Measurements from ENCODE around the gene HSD17B7.
A peak's percentile ranks its signal among the peaks of the same experiment; 100 is the strongest.
"Not testable (repeated sequence)": the region's sequence is repeated elsewhere in the genome, so short reads cannot be mapped to it uniquely, and the experiment has no call there.

HSD17B7 gene

GRCh38 chr1:162807503-162807902 lies 17.0 kb downstream of the HSD17B7 start:
- not testable (repeated sequence) for DNase-seq (ENCODE audit: low read depth)

DNA sequence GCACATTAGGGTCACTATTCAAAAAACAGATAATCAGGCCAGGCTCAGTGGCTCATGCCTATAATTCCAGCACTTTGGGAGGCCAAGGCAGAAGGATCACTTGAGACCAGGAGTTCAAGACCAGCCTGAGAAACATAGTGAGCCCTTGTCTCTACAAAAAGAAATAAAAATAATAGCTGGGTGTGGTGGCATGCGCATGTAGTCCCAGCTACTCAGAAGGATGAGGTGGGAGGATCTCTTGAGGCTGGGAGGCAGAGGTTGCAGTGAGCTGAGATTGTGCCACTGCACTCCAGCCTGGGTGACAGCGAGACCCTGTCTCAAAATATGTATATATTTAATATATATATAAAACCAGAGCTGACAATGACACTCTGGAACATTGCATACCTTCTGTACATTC lies 21.9 kb downstream of the HSD17B7 start:
- not testable (repeated sequence) for DNase-seq (ENCODE audit: low read depth)

DNA sequence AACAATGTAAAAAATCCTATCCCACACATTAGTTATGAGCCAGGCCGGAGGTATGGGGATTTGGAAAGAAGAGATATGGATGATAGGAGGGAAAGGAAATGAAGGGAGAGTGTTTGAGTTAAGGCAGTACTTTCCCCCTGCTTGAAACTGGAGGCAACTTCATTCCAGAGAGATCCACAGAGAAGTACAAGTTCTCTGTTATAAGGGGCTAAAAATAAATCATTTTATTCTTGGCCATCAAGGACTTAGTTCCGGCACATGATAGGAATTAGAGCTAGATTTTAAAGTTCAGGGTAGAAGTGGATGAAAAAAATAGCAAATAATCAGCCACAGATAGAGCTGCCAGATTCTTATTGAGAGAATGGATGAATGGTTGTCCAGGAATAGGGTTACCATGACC lies 27.6 kb downstream of the HSD17B7 start:
- not testable (repeated sequence) for DNase-seq (ENCODE audit: low read depth)

GRCh38 chr1:162818666-162819065 lies 28.2 kb downstream of the HSD17B7 start:
- DNase-seq (ENCODE audit: low read depth): not testable (repeated sequence)

GRCh38 chr1:162822391-162823200 lies 32.1 kb downstream of the HSD17B7 start:
- no peak for DNase-seq (ENCODE audit: low read depth)

DNA sequence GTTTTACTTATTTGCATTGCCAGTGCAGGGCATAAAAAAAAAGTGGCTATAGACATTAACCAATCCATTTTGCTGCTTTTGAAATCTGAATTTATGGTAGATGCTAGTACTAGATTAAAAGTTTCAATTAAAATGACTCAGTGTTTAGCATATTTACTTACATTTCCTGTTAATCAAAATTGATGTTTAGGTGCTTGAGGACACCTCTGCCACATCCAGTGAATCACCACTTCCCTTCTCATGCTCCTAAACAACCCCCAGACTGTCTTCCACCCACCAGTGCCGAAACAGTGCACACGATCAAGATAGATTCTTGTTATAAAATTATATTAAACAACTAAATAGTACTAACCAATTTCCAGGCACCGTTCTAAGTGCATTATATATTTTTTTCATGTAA lies 32.7 kb downstream of the HSD17B7 start:
- DNase-seq (ENCODE audit: low read depth): no peak

DNA sequence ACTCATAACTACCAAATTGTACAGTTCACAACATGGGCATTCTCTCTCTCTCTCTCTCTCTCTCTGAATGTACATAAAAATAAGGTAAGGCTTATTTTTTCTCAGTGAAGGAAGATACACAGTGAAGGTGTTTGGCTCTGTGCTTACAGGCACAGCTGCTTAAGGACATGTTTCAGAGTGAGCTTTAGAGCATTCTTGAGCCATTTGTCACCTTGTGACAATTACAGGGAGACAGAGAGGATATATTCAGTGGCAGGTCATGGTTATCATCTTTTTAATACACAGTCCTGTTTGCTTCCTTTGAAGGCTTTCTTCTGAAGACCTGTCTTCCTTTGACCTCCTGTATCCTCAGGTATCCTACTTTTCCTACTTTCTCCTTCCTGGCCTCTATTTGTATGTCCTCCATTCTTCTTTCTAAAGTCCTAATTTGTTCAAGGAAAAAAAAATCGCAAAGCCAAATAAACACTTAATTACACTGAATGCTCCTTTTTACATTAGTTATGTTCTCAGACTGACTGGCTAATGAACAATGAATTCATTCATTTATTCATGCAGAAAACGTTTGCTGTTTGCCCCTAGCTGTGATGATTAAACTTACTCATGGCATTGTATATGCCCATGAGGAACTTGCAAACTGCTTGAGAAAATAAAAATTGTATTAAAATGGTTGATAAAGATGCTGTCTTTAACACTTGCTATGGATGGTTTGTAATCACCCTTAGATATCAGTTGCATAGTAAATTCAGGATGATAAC lies 33.4 kb downstream of the HSD17B7 start:
- no peak for DNase-seq (ENCODE audit: low read depth)

- no peak for DNase-seq (ENCODE audit: low read depth)
These were observed 38.8 kb downstream of the HSD17B7 start for GRCh38 chr1:162829268-162829667.

GRCh38 chr1:162832470-162832869 lies 42.0 kb downstream of the HSD17B7 start:
- no peak for DNase-seq (ENCODE audit: low read depth)

- no peak for DNase-seq (ENCODE audit: low read depth)
These were observed 44.8 kb downstream of the HSD17B7 start for GRCh38 chr1:162835157-162835899.

- no peak for DNase-seq (ENCODE audit: low read depth)
These were observed 48.4 kb downstream of the HSD17B7 start for GRCh38 chr1:162838863-162839262.

GRCh38 chr1:162840250-162840839 lies 49.8 kb downstream of the HSD17B7 start:
- DNase-seq (ENCODE audit: low read depth): no peak

DNA sequence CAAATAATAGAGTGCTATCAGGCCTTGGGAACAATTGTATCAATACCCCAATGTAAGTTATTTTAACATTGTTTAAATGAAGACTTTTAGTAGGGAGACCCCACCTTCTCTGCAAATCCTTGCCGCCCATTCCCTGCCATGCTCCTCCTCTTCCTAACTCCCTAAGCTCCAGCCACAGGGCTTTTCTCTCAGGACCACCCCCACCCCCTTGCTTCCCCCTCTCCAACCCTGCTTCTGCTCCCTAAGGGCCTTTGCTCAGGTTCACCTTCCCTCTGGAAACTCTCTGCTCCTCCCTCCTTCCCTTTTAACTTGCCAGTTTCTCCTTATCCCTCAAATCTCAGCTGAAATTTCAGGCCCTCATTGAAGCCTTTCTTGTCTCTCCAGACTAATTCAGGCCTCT lies 53.7 kb downstream of the HSD17B7 start:
- no peak for DNase-seq (ENCODE audit: low read depth)

DNA sequence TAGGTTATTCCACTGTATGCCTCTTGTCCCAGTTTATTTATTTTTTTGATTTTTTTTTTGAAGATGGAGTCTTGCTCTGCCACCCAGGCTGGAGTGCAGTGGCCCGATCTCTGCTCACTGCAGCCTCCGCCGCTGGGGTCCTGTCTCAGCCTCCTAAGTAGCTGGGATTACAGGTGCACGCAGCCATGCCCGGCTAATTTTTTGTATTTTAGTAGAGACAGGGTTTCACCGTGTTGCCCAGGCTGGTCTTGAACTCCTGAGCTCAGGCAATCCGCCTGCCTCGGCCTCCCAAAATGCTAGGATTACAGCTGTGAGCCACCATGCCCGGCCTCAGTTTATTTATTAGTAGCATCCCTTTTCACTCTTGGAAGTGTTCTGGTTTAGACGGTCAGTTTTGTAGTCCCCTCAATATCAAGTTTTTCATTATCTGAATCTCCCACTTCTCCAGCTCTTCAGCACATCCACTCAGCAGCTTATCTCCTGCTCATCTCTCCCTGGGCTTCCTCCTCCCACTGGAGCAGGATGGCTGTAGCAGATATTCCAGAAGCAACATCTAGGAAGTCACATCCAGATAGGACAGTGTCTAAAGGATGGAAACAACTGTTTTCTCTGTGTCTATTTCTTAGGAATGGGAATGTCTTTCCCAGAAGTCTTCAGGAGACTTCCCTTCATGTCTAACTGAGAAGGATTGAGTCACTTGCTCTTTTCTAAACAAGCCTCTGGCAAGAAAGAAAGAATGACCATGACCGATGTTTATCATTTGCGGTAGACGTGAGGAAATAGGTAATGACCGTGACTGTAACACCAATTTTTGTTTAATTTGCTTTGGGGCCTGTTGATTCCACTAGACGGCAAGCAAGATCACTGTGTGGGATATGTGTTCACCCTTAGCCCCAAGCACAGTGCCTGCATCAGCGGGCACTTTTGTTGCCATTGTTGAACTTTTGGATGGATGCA lies 56.0 kb downstream of the HSD17B7 start:
- DNase-seq (ENCODE audit: low read depth): no peak

DNA sequence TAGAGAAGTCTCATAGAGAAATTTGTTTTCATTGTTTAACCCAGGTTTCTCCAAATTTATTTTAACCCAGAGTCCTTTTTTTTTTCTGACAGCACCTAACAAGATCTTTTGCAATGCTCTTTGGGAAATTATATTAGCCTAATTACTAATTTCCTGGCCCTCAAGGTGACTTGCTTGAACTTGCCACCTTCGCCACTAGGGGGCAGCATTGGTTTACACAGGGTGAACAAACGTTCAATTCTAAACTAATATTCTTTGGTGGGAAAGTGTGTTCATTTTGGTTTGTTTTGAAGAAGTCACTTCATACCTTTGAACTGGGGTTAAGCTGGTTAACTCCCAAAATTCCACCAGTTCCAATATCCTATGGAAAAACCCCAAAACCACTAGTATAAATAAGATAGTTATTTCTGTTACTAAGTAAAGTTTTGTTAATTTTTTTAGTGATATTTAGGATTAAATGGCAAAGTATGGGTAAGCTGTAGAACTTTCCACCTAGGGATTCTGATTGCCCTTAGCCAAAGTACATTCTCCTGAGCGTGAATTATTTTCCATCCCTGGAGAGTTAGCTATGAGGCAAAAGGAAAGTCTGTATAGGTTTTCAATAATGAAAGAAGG lies 57.4 kb downstream of the HSD17B7 start:
- DNase-seq (ENCODE audit: low read depth): peak; percentile 69

DNA sequence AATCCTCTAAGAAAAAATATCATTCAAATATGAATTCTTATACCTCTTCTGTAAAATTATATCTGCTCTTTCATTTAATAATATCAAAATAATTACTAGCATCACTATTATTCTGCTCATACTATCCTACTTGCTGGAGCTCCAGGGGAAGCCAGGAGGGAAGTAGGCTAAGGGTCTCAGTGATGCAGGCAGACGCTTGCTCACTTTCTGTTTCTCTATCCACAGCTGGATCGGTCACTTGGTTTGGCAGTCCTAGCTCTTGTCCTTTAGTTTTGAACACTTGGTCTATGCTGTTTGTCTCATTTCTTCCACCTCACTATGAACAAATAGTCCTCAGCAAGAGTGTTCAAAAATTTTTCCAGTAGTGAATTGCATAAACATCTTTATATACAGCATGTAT lies 59.2 kb downstream of the HSD17B7 start:
- no peak for DNase-seq (ENCODE audit: low read depth)

DNA sequence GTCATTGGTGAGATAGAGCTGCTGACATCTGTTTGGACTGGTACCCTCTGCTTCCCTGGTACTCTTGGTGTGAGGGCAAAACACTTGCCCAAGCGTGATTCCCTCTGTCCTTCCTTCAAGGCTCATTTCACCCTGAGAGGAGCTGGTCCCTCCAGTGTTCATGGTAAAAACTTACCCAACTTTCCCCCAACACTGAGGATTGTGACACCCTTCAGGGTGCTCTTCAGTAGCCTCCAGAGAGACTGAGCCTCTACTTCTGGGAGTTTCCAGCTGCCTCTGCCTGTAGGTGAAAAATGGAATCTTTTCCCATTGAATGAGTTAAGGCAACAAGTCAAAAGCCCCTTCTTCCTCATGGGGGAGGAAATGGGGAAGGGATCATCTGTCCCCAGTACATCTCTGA lies 60.8 kb downstream of the HSD17B7 start:
- DNase-seq (ENCODE audit: low read depth): no peak

DNA sequence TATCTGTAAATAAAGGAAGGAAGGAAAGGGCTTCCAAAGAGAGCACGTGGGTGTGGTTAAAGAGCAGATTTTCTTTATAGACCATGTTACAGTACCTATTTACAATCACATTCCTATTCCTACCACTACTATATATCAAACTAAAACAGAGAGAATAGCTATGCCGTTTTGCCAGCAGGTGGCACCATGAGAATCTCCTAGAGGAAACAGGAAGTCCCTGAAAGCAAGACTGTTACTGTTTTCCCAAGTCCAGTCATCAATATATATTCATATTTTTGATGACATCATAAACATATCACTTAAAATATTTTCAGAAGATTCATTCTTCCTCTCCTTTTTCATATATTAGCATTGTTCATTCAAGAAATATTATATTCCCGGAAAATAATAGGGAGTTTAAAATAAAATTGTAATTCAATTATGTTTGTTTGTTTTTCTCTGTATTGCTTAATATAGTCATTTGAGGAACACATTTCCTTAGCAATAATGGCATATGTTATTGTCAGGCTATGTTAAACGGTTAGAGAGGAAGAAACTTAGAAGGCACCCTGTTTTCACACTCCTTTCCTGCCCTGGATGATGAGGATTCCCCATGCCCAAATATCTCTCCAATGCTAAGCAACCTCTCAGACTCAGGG lies 63.9 kb downstream of the HSD17B7 start:
- DNase-seq (ENCODE audit: low read depth): peak; percentile 11

- DNase-seq (ENCODE audit: low read depth): no peak
These were observed 65.1 kb downstream of the HSD17B7 start for GRCh38 chr1:162855461-162856150.

DNA sequence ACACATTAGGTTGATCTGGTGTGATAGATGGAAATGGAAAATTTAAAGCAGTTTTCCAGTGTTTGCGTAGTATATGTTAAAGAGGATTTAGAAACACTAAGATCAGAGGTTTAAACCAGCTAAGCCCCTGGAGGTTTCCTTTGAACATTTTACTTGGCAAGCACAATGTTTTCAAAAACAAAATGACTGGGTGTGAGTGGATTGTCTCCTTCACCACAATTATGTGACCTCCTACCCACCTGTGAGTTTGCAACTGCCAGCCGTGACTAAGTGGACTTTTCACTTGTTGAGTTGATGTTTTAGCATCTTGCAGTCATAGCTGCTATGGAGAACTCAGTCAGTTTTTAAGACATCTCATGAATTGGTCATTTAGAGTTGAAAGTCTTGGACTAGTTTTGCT lies 65.8 kb downstream of the HSD17B7 start:
- DNase-seq (ENCODE audit: low read depth): no peak
